HG03095 (cell line): ENCODE data around the gene HOXD10.

Experiments used
- ATAC-seq: cut with Tn5 transposase; IDR thresholded peaks from one replicate; pipeline ENCODE4 v1.9.1; 2021; ENCODE audit warnings: moderate library complexity; ENCODE audit not compliant: unreplicated experiment

Gene HOXD10

GRCh38 chr2:176082525-176082823, 34.1 kb upstream of the HOXD10 start:
- no peak for ATAC-seq

DNA sequence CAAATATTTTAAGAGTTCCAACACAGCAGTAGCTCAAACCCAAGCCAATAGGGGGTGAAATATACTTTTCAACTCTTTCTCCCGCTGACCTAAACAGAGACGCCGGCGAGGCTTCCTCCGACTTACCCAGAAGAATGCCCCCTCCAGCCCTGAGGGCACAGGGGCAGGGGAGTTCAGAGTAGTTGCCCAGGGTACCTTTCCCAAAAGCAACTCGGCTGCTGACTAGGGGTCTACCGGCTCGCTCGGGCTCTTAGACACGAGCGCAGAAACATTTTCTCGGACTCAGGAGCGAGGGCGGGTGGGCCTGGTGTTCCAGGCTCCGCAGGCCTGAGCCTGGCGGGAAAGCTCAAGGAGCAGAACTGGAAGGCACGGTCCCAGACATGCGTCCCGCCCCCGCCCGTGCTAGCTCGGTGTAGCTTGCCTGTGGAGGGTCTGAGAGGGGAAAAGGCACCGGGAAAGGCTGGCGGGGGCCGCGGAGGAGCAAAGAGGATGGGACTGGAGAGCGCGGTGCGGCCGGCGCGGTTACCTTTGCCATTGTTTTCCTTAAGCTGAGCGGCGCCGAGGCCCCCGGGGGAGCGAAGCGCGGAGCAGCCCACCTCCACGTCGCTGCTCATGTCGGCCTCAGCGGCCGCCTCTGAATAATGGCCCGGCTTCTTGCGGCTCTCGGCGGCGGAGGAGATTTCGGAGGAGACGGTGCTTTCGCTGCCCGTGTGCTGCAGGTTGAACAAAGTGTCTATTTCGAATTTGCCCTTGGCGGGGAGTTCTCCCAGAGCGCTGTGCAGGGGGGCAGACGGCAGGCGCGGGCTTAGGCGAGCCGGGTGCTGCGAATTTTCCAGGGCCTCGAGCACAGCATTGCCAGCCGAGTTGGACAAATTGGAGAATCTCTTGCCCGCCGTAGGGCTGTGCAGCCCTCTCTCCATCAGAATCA, 33.5 kb upstream of the HOXD10 start:
- no peak for ATAC-seq

DNA sequence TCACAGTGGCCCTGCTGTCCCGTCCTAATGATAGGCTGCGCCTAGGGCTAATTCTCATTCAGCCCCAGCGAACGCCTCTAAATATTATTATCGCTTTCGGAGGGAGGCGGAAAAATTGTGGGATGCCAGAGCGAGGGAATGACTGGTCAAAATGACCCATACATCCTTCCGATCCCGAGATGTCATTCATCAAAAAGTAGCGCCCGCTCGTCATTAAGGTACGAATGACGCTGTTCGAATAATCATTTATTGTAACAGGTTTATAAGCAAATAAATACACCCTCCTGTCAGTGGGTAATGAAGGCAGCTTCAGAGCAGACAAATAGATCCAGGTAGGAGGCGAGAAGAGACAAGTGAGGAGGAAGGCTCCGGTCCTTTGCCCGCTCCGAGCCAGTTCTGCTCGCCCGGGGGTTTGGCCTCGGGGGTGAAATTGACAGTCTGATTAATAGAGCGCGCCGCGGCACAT, 32.7 kb upstream of the HOXD10 start, which contains the start of gene EVX2:
Gene EVX2 (minus strand): TSS at position 167 of the 466 bp plus-strand sequence. CDS start 186 bp downstream, outside the sequence.
- ATAC-seq, result no peak

- no peak for ATAC-seq
These were observed 31.9 kb upstream of the HOXD10 start for GRCh38 chr2:176084611-176085119.

- ATAC-seq, result no peak
These were observed 31.3 kb upstream of the HOXD10 start for GRCh38 chr2:176085120-176085788.

GRCh38 chr2:176085861-176086771, 30.5 kb upstream of the HOXD10 start:
- ATAC-seq, result no peak

DNA sequence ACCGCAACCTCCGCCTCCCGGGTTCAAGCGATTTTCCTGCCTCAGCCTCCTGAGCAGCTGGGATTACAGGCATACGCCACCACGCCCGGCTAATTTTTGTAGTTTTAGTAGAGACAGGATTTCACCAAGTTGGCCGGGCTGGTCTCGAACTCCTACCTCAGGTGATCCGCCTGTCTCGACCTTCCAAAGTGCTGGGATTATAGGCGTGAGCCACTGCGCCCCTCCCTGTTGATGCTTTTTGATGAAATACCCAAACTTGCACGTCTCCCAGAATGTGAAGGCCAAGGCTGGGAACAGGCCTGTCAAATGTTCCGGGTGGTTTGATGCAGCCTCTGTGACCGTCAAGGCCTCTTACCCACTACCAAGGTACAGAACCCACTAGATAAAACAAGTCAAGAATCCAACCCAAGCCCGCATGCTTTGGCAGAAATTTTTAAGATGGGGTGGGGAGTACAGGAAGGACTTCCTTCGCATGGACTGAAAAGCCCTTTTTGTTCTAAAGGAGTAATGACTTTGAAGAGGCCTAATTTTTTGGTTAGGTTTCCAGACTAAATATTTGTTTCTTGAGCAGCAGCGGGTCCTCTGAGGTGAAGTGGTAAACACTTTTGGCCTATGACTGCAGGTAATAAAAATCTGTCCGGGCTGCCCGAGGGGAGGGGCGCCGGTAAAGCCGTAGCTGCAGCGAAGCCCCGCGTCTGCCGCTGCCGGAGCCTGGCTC, 29.1 kb upstream of the HOXD10 start:
- no peak for ATAC-seq

DNA sequence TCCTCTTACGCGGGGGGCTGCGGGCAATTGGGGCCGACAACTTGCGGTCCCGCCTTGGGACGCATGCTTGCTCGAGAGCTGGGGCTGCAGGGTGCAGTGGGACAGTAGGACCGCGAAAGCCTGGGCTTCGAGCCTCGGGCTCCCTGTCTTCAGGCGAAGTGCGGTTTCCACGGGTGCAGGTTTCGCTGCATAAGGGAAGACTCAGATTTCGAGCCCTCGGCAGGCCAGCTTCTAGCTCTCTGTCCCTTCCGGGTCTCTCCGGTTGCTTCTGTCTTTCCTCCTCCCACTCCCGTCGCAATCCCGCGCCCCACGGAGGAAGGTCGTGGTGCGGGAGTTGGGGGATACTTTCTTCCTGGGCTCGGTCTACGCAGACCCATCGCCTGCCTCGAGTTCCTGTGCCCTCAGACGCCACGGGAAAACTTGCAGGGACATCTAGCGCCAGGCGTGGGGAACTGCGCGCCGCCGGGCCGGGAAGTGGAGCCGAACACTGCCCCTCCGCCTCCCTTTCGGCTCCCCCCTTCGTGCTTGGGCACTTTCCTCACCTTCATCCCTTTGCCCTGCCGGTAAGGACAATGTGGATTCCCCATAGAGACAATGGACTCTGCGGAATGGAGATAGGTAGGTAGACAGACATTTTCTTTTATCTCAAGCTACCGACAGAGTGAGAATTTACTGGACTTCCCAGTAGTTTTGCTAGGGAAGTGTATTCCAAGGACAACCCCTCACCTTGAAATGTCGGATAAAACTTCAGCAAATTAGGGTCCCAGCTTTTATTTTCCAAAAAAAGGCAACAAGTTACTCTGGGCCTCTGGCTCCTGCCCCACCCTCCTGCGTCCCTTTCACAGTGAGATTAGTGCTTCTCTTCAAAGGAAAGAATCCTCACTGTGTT, 28.3 kb upstream of the HOXD10 start:
- ATAC-seq, result no peak

DNA sequence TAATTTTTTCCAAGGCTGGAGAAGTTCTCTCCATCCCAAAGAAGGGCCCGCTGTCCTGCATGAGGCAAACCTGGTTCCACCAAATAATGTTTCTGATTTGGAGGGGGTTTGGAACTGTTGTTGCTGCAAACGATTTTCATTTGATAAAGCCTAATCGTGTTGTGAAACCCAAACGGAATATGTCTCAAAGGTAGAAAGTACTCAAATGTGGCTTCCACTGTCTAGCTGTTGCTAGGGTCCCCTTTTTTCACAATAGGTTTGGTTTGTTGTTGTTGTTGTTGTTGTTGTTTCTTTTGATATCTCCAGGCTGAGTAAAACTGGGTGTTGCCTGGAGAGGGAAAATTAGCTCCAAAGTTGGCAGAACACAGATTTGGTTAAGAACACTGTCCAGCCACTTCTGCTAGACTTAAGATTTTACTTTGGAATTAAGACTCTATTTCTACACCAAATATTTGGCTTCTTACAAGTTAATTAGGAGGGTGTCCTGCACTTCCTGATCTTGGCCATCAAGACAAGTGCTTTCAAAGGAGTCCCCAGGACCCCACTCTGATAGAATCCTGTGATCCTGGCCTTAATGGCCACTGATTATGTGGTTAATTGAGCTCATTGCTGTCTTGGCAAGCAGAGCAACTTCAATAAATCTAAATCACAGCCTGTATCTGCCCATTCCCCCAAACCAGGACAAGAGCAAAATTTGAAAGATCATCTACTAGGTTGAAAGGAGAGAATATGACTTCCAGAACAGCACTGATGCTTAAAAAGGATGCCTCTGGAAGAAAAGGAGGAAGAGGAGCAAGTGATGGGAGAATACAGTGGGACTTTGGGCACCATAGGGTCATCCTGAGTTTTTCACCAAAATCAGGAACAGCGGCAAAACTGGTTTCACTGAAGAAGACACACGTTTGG, 27.4 kb upstream of the HOXD10 start:
- no peak for ATAC-seq

- no peak for ATAC-seq
These were observed 26.7 kb upstream of the HOXD10 start for GRCh38 chr2:176089843-176090395.

- no peak for ATAC-seq
These were observed 25.7 kb upstream of the HOXD10 start for GRCh38 chr2:176090862-176091261.

- ATAC-seq, result no peak
These were observed 25.0 kb upstream of the HOXD10 start for GRCh38 chr2:176091329-176092258.

- ATAC-seq, result no peak
These were observed 24.1 kb upstream of the HOXD10 start, which contains the start of gene HOXD13 for GRCh38 chr2:176092270-176093144. TSS of gene HOXD13 (plus strand) at chr2:176092721. CDS start at chr2:176092891, 170 bp downstream.

DNA sequence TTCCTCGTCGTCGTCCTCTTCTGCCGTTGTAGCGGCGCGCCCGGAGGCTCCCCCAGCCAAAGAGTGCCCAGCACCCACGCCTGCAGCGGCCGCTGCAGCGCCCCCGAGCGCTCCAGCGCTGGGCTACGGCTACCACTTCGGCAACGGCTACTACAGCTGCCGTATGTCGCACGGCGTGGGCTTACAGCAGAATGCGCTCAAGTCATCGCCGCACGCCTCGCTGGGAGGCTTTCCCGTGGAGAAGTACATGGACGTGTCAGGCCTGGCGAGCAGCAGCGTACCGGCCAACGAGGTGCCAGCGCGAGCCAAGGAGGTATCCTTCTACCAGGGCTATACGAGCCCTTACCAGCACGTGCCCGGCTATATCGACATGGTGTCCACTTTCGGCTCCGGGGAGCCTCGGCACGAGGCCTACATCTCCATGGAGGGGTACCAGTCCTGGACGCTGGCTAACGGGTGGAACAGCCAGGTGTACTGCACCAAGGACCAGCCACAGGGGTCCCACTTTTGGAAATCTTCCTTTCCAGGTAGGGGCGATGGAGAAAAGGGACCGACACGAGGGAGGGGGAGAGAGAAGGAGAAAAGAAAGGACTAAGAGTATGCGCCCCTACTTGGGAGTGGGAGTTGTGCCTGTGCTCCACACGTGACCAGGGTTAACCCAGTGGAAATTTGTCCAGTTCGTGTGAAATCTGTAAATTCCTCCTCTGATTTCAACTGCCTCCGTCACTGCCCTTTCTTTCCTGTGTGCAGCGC, 23.3 kb upstream of the HOXD10 start:
- ATAC-seq, result no peak

DNA sequence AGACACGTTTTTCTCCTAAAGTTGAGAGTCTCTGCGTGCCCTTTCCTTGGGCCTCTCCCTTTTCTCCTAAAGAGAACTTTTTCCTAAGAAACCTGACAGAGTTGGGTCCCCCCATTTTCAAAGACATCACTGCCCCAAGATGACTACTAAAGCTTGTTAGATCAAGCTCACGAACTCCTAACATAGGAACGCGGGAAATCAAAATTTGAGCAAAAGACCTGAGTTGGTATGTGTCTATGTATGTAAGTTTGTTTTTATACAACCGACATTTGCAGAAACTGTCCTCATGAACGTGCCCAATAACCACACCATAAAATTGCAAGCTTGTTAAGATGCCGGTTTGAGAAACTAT, 22.7 kb upstream of the HOXD10 start:
- ATAC-seq, result no peak
